SK-N-SH (cell line): Measurements from ENCODE around the gene FYTTD1. TPM values are rescaled to one million over a fixed set of nuclear protein-coding genes. Genes with fewer than 3 reads are reported as not detected.

Experiments
- CTCF ChIA-PET: fragments of 300-600, 350-600 bp; formaldehyde crosslinking; extraction: SDS; loops from one replicate; lab custom pipeline; 2021; lab: Yijun Ruan, JAX
- POLR2A ChIA-PET: fragments of 350-600 bp; sonication (Branson Sonifier 250); formaldehyde crosslinking; extraction: SDS; loops from one replicate; lab custom pipeline; 2020; ENCODE audit warnings: antibody characterized with exemption, inconsistent platforms; lab: Yijun Ruan, JAX
- DNase-seq: peaks from one replicate; pipeline ENCODE4 v3.0.0; 2012
- H2AFZ ChIP-seq: fragments of 200-600 bp; sonication (generic); 2 replicates; pipeline ENCODE4 v1.8.1; 2016; ENCODE audit warnings: antibody characterized with exemption, mild to moderate bottlenecking, low read depth
- H3F3A ChIP-seq: fragments of 200-600 bp; sonication (generic); replicated peaks from 2 replicates; pipeline ENCODE3; 2016; ENCODE audit warnings: antibody characterized with exemption, mild to moderate bottlenecking; ENCODE audit not compliant: insufficient read depth
- H3K27ac ChIP-seq, 2 experiments: fragments of 200-500 bp in 1 of 2; fragments of 200-600 bp in 1 of 2; sonication (Bioruptor generic) in 1 of 2; sonication (generic), shearing (Covaris generic) in 1 of 2; 2 replicates each; pipeline versions ENCODE4 v1.5.1 to v1.6.1; 2014 to 2016; ENCODE audit warnings: low read depth in 2 of 2, inconsistent platforms in 1 of 2, low read length in 1 of 2, mild to moderate bottlenecking in 1 of 2, mixed read lengths in 1 of 2
- H3K27me3 ChIP-seq: fragments of 200-600 bp; sonication (generic), shearing (Covaris generic); 2 replicates; pipeline ENCODE4 v1.6.1; 2016; ENCODE audit warnings: mixed run types; ENCODE audit not compliant: insufficient read depth
- H3K36me3 ChIP-seq, 2 experiments: fragments of 200-500 bp in 1 of 2; fragments of 200-600 bp in 1 of 2; sonication (Bioruptor generic) in 1 of 2; sonication (generic) in 1 of 2; replicated peaks in 1 of 2; 2 replicates each; pipeline versions ENCODE3 to v1.5.1; 2014 to 2016; ENCODE audit warnings: low read length in 1 of 2, mild to moderate bottlenecking in 1 of 2; ENCODE audit not compliant: insufficient read depth in 2 of 2, control insufficient read depth in 1 of 2
- H3K4me1 ChIP-seq, 2 experiments: fragments of 200-500 bp in 1 of 2; fragments of 200-600 bp in 1 of 2; sonication (Bioruptor generic) in 1 of 2; sonication (generic), shearing (Covaris generic) in 1 of 2; 2 replicates each; pipeline versions ENCODE4 v1.5.1 to v1.6.1; 2014 to 2016; ENCODE audit warnings: low read depth in 1 of 2, low read length in 1 of 2, mixed run types in 1 of 2; ENCODE audit not compliant: insufficient read depth in 2 of 2, control insufficient read depth in 1 of 2
- H3K4me2 ChIP-seq: fragments of 200-600 bp; sonication (generic), shearing (Covaris generic); 2 replicates; pipeline ENCODE4 v1.6.1; 2017; ENCODE audit warnings: mixed run types
- H3K4me3 ChIP-seq, 2 experiments: fragments of 200-500 bp in 1 of 2; fragments of 200-600 bp in 1 of 2; sonication (Bioruptor generic) in 1 of 2; sonication (generic), shearing (Covaris generic) in 1 of 2; 2 replicates each; pipeline versions ENCODE4 v1.5.1 to v1.8.1; 2014 to 2016; ENCODE audit warnings: low read depth in 2 of 2, inconsistent platforms in 1 of 2, low read length in 1 of 2, mild to moderate bottlenecking in 1 of 2, mixed read lengths in 1 of 2, moderate library complexity in 1 of 2
- H3K79me2 ChIP-seq: fragments of 200-600 bp; sonication (generic); 2 replicates; pipeline ENCODE4 v1.8.1; 2017; ENCODE audit warnings: mild to moderate bottlenecking; ENCODE audit not compliant: insufficient read depth
- H3K9ac ChIP-seq: fragments of 200-600 bp; sonication (generic); 2 replicates; pipeline ENCODE4 v1.6.1; 2017; ENCODE audit warnings: mixed run types
- H3K9me2 ChIP-seq: fragments of 200-600 bp; sonication (generic); 2 replicates; pipeline ENCODE4 v1.6.1; 2017; ENCODE audit warnings: mixed run types
- H3K9me3 ChIP-seq: fragments of 200-600 bp; sonication (generic); 2 replicates; pipeline ENCODE4 v1.6.1; 2017; ENCODE audit warnings: mixed run types, mild to moderate bottlenecking, moderate library complexity
- H4K20me1 ChIP-seq: fragments of 200-600 bp; sonication (generic); 2 replicates; pipeline ENCODE4 v1.6.1; 2017; ENCODE audit warnings: mild to moderate bottlenecking, mixed run types; ENCODE audit not compliant: insufficient read depth
- CHD2 ChIP-seq: fragments of 150-350 bp; IDR thresholded peaks from 2 replicates; pipeline ENCODE4 v1.6.1; 2018; ENCODE audit warnings: low read length; ENCODE audit not compliant: partially characterized antibody
- EP300 ChIP-seq, 2 experiments: IDR thresholded peaks; 2 replicates each; pipeline versions ENCODE4 v1.4.0 to v1.6.1; 2012; ENCODE audit warnings: borderline replicate concordance in 1 of 2, low read depth in 1 of 2, low read length in 1 of 2
- GABPA ChIP-seq: IDR thresholded peaks from 2 replicates; pipeline ENCODE4 v1.4.0; 2012; ENCODE audit warnings: low read depth, mild to moderate bottlenecking
- JUND ChIP-seq: IDR thresholded peaks from 2 replicates; pipeline ENCODE4 v1.4.0; 2012
- MAX ChIP-seq: IDR thresholded peaks from 2 replicates; pipeline ENCODE4 v1.4.0; 2012; ENCODE audit warnings: low read depth
- MXI1 ChIP-seq: IDR thresholded peaks from 2 replicates; pipeline ENCODE4 v1.6.1; 2012; ENCODE audit warnings: mild to moderate bottlenecking, low read depth, low read length, improper control_type of control experiment
- NFIC ChIP-seq: IDR thresholded peaks from 2 replicates; pipeline ENCODE4 v1.4.0; 2012; ENCODE audit warnings: borderline replicate concordance
- RAD21 ChIP-seq: IDR thresholded peaks from 2 replicates; pipeline ENCODE4 v1.6.1; 2012; ENCODE audit warnings: mild to moderate bottlenecking, low read length
- RCOR1 ChIP-seq: fragments of 150-350 bp; IDR thresholded peaks from 2 replicates; pipeline ENCODE4 v1.6.1; 2017; ENCODE audit warnings: antibody characterized with exemption, low read length
- RXRA ChIP-seq: IDR thresholded peaks from 2 replicates; pipeline ENCODE4 v1.4.0; 2012; ENCODE audit warnings: low read depth, mild to moderate bottlenecking, borderline replicate concordance
- SIN3A ChIP-seq: IDR thresholded peaks from 2 replicates; pipeline ENCODE4 v1.6.1; 2012; ENCODE audit warnings: low read depth, mild to moderate bottlenecking, low read length, moderate library complexity, borderline replicate concordance
- SMC3 ChIP-seq: IDR thresholded peaks from 2 replicates; pipeline ENCODE4 v1.6.1; 2012; ENCODE audit warnings: low read depth, low read length, improper control_type of control experiment
- TCF12 ChIP-seq: IDR thresholded peaks from 2 replicates; pipeline ENCODE4 v1.4.0; 2012
- USF1 ChIP-seq: IDR thresholded peaks from 2 replicates; pipeline ENCODE4 v1.4.0; 2012; ENCODE audit warnings: low read depth, borderline replicate concordance
- WGBS: methylation state at CpG from one replicate; pipeline ENCODE4 v1.1.6; 2017; ENCODE audit warnings: low lambda C conversion rate; 5-methylcytosine and 5-hydroxymethylcytosine counted together
- polyA plus RNA-seq, 3 experiments: library from polyadenylated mRNA; depleted of rRNA; stranded (reverse); fragments of >200 nt; gene quantifications; 2 replicates each; pipeline ENCODE4 v1.2.3, GENCODE V29; 2012
- TF ChIP-seq, protein P1 (sequence below): fragments of 200-600 bp; sonication (generic); IDR thresholded peaks from 2 replicates; pipeline ENCODE4 v1.6.1; 2017; ENCODE audit warnings: antibody characterized with exemption, mild to moderate bottlenecking, moderate library complexity
- TF ChIP-seq, protein P2 (sequence below): fragments of 150-350 bp; IDR thresholded peaks from 2 replicates; pipeline ENCODE4 v1.6.1; 2017; ENCODE audit warnings: antibody characterized with exemption, low read length, low read depth, borderline replicate concordance

Gene FYTTD1
- polyA plus RNA-seq, 1 of the 3 experiments (the other 2 are of a cell fraction) = 14.7 TPM

GRCh38 chr3:197809356-197810020 is 59.8 kb downstream of the FYTTD1 start:
- H3K9me2 ChIP-seq = no peaks in the 10 kb centered on the region
- TF ChIP-seq MAX = no peak
- peak; percentile 29; the same call in 1 of the 2 replicates for TF ChIP-seq TCF12
- H3K27ac ChIP-seq = peak overlapping the region; percentile 56 to 75
- peaks cover 98% of the 10 kb centered on the region for H3K79me2 ChIP-seq
- H3K9me3 ChIP-seq = no peaks in the 10 kb centered on the region
- DNase-seq = no peak
- H3K4me2 ChIP-seq = peak overlapping the region; percentile 60
- ChIA-PET CTCF (interaction anchor here (0.9 to 1.2 kb wide), 2 partner anchors 10 to 96 kb away, joined by 3 read pairs; no protein-coding TSS in a partner anchor), POLR2A (no interaction called here)
- peaks cover 2 to 24% of the 10 kb centered on the region in 2 experiments; a peak in 2 of 4 replicates for H3K4me1 ChIP-seq
- H3F3A ChIP-seq = peaks cover 35% of the 10 kb centered on the region
- peak overlapping the region in 1 of 2 experiments; percentile 34; a peak in 2 of 4 replicates for H3K4me3 ChIP-seq
- WGBS = 47% methylated on average over 2 of the region's 2 CpGs
- H3K9ac ChIP-seq = peak overlapping the region; percentile 50; the same call in 1 of the 2 replicates
- no peaks in the 10 kb centered on the region for H3K27me3 ChIP-seq
- H3K36me3 ChIP-seq = peaks cover 0 to 3% of the 10 kb centered on the region in 2 experiments
- H2AFZ ChIP-seq = no peak overlapping the region
- H4K20me1 ChIP-seq = peaks cover 46% of the 10 kb centered on the region

DNA sequence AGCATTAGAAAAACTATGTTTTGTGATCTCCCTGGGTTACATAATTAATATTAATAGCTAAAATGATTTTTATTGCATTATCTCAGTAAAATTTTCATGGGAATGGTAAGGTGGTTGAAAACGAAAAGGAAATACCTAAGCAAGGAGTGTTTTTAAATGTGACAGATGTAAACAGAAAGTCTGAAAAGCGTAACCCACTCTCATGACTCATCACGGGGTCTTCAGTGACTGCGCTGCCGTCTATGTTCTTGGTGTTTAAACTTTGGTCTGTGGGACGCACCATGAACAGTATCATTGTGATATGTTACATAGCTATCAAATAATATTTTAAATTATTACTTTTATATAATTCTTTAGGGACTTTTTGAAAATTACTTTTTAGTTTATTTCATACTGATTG is 61.2 kb downstream of the FYTTD1 start:
- WGBS = 93% methylated on average over 6 of the region's 6 CpGs
- Histone ChIP-seq H3K27ac (peak overlapping the region in 1 of 2 experiments; percentile 75; a peak in 2 of 4 replicates), H3K4me2 (no peak overlapping the region), H3K4me3 (no peak overlapping the region), H3K27me3 (no peaks in the 10 kb centered on the region), H2AFZ (no peak overlapping the region), H3K36me3 (peaks cover 0 to 6% of the 10 kb centered on the region in 2 experiments), H3K9me3 (no peaks in the 10 kb centered on the region), H3K4me1 (peaks cover 2 to 24% of the 10 kb centered on the region in 2 experiments; a peak in 3 of 4 replicates), H3K9me2 (no peaks in the 10 kb centered on the region), H3K79me2 (peaks cover 98% of the 10 kb centered on the region), H3F3A (peaks cover 38% of the 10 kb centered on the region), H3K9ac (no peak overlapping the region), H4K20me1 (peaks cover 45% of the 10 kb centered on the region)
- no peak for DNase-seq
- POLR2A ChIA-PET = no interaction called here
- CTCF ChIA-PET = interaction anchor here (1.0 kb wide), 1 partner anchor 15 kb away, joined by 4 read pairs; no protein-coding TSS in a partner anchor
- TF ChIP-seq EP300 (IDR thresholded peaks at IDR 0.05; ENCODE audit: borderline replicate concordance in 1 of 2, low read depth in 1 of 2, low read length in 1 of 2) = no peak
- no peak for TF ChIP-seq RCOR1
- TF ChIP-seq NFIC = no peak
- TF ChIP-seq SIN3A = no peak
- TF ChIP-seq MAX = no peak

GRCh38 chr3:197811343-197811742 is 61.7 kb downstream of the FYTTD1 start:
- Histone ChIP-seq H3K9me3 (no peaks in the 10 kb centered on the region), H3K4me1 (peaks cover 2 to 24% of the 10 kb centered on the region in 2 experiments; a peak in 3 of 4 replicates), H4K20me1 (peaks cover 45% of the 10 kb centered on the region), H3F3A (peaks cover 38% of the 10 kb centered on the region), H3K79me2 (peaks cover 98% of the 10 kb centered on the region), H3K9ac (no peak overlapping the region), H3K4me2 (no peak overlapping the region; the same call in 1 of the 2 replicates), H3K36me3 (peaks cover 0 to 7% of the 10 kb centered on the region in 2 experiments), H2AFZ (no peak overlapping the region), H3K27ac (peak overlapping the region in 1 of 2 experiments; percentile 75; a peak in 2 of 4 replicates), H3K4me3 (no peak overlapping the region), H3K9me2 (no peaks in the 10 kb centered on the region), H3K27me3 (no peaks in the 10 kb centered on the region)
- ChIA-PET CTCF (interaction anchor here (1.0 kb wide), 1 partner anchor 15 kb away, joined by 4 read pairs; no protein-coding TSS in a partner anchor), POLR2A (no interaction called here)
- peak; percentile 27 for DNase-seq
- TF ChIP-seq, protein P1, sequence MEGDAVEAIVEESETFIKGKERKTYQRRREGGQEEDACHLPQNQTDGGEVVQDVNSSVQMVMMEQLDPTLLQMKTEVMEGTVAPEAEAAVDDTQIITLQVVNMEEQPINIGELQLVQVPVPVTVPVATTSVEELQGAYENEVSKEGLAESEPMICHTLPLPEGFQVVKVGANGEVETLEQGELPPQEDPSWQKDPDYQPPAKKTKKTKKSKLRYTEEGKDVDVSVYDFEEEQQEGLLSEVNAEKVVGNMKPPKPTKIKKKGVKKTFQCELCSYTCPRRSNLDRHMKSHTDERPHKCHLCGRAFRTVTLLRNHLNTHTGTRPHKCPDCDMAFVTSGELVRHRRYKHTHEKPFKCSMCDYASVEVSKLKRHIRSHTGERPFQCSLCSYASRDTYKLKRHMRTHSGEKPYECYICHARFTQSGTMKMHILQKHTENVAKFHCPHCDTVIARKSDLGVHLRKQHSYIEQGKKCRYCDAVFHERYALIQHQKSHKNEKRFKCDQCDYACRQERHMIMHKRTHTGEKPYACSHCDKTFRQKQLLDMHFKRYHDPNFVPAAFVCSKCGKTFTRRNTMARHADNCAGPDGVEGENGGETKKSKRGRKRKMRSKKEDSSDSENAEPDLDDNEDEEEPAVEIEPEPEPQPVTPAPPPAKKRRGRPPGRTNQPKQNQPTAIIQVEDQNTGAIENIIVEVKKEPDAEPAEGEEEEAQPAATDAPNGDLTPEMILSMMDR = no peak
- TF ChIP-seq SMC3 = no peak
- TF ChIP-seq MXI1 = no peak
- TF ChIP-seq RCOR1 = no peak
- TF ChIP-seq SIN3A = no peak
- no peak for TF ChIP-seq GABPA
- TF ChIP-seq, protein P2, sequence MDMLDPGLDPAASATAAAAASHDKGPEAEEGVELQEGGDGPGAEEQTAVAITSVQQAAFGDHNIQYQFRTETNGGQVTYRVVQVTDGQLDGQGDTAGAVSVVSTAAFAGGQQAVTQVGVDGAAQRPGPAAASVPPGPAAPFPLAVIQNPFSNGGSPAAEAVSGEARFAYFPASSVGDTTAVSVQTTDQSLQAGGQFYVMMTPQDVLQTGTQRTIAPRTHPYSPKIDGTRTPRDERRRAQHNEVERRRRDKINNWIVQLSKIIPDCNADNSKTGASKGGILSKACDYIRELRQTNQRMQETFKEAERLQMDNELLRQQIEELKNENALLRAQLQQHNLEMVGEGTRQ = no peak
- TF ChIP-seq NFIC = no peak
- no peak for TF ChIP-seq RXRA
- no peak for TF ChIP-seq TCF12
- no peak for TF ChIP-seq JUND
- no peak for TF ChIP-seq CHD2
- TF ChIP-seq USF1 = no peak
- no peak for TF ChIP-seq RAD21
- 71% methylated on average over 3 of the region's 3 CpGs for WGBS
